Mammary epithelial cell (primary cell): ENCODE data around the gene MOV10L1.

ENCODE experiments used
- EZH2 ChIP-seq: IDR thresholded peaks from 2 replicates; pipeline ENCODE4 v1.6.1; 2012; ENCODE audit warnings: low read length, inconsistent platforms, borderline replicate concordance
- TF ChIP-seq, protein P1 (sequence below), 2 donors: IDR thresholded peaks in 1 of 2; conservative IDR thresholded peaks in 1 of 2; 2 replicates each; pipeline ENCODE4 v1.5.1; 2011 to 2012; ENCODE audit warnings: inconsistent platforms in 2 of 2, low read length in 2 of 2, mild to moderate bottlenecking in 2 of 2, control low read depth in 1 of 2, low read depth in 1 of 2; ENCODE audit not compliant: insufficient read depth in 1 of 2; ENCODE audit errors: extremely low read depth in 1 of 2

DNA sequence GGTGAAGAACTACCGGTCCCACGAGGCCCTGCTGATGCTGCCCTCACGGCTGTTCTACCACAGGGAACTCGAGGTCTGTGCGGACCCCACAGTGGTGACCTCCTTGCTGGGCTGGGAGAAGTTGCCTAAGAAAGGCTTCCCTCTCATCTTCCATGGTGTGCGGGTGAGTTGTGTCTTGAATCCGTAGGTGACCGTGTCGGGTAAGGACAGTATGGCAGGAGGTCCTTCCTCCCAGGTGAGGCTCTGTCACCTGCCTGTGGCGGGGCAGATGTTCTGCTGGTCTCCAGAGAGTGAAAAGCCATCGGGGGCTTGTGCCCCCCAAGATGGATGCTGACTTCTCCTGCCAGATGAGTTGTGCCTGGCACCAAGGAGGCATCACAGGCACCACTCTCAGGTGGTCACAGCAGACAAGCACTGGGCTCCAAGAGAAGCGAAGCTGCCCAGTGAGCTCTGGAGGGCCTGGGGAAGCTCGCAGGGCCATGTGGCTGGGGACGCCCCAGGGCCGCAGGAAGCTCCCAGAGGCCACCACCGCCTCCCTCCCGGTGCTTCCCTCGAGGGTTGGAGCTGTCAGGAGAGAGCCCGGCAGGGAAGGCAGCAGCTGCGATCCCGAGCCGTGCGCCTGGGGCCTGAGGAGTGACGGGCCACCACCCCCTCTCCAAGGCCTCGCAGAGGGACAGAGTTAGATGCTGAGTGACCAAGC, 63.4 kb downstream of the MOV10L1 start:
- TF ChIP-seq, protein P1, sequence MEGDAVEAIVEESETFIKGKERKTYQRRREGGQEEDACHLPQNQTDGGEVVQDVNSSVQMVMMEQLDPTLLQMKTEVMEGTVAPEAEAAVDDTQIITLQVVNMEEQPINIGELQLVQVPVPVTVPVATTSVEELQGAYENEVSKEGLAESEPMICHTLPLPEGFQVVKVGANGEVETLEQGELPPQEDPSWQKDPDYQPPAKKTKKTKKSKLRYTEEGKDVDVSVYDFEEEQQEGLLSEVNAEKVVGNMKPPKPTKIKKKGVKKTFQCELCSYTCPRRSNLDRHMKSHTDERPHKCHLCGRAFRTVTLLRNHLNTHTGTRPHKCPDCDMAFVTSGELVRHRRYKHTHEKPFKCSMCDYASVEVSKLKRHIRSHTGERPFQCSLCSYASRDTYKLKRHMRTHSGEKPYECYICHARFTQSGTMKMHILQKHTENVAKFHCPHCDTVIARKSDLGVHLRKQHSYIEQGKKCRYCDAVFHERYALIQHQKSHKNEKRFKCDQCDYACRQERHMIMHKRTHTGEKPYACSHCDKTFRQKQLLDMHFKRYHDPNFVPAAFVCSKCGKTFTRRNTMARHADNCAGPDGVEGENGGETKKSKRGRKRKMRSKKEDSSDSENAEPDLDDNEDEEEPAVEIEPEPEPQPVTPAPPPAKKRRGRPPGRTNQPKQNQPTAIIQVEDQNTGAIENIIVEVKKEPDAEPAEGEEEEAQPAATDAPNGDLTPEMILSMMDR (conservative IDR thresholded peaks at IDR 0.05 in 1 of 2, IDR thresholded peaks at IDR 0.05 in 1 of 2; ENCODE audit: extremely low read depth in 1 of 2, insufficient read depth in 1 of 2, low read depth in 1 of 2, low read length in 2 of 2): no peak
- TF ChIP-seq EZH2: no peak
